Muscle of leg (tissue), 9 donors: Measurements from ENCODE around the gene PPP1R36. TPM values are rescaled to one million over a fixed set of nuclear protein-coding genes. Genes with fewer than 3 reads are reported as not detected.

Experiments
- polyA plus RNA-seq, 8 donors: library from polyadenylated mRNA; unstranded; fragments of 120-200 nt; gene quantifications; one replicate each; pipeline versions ENCODE4 v1.2.1 to v1.2.3, GENCODE V29; 2013; ENCODE audit warnings: inconsistent platforms in 1 of 8, low replicate concordance in 1 of 8; ENCODE audit not compliant: insufficient read length in 8 of 8, insufficient read depth in 1 of 8
- total RNA-seq: library from RNA; stranded (reverse); fragments of 120-200 nt; gene quantifications from one replicate; pipeline ENCODE4 v1.2.4, GENCODE V29; 2013

The PPP1R36 gene
- total and polyA plus RNA-seq, 9 donors, result 0.29 to 0.83 (median 0.45) TPM

Other genes with a start within 250 kb of the PPP1R36 start
- gene MTHFD1, start 161.6 kb upstream of the PPP1R36 start, total RNA-seq, result 21.2 TPM
- gene MTHFD1, start 161.6 kb upstream of the PPP1R36 start, polyA plus RNA-seq, result 10 to 100 TPM; 40.0 to 52.9 (median 46.9) TPM
- 0.27 TPM for gene AKAP5, start 84.5 kb upstream of the PPP1R36 start, total RNA-seq
- gene AKAP5, start 84.5 kb upstream of the PPP1R36 start, polyA plus RNA-seq, result under 1 TPM; 0.22 to 0.64 (median 0.55) TPM
- gene ZBTB25, start 46.1 kb upstream of the PPP1R36 start, total RNA-seq, result 6.1 TPM
- gene ZBTB25, start 46.1 kb upstream of the PPP1R36 start, polyA plus RNA-seq, result 1 to 10 TPM; 4.8 to 8.6 (median 7.2) TPM
- gene ZBTB1, start 45.2 kb upstream of the PPP1R36 start, total RNA-seq, result 34.8 TPM
- gene ZBTB1, start 45.2 kb upstream of the PPP1R36 start, polyA plus RNA-seq, result 10 to 100 TPM; 24.1 to 42.4 (median 31.7) TPM
- gene HSPA2, start 9.2 kb upstream of the PPP1R36 start, total RNA-seq, result 6.8 TPM
- 10 to 100 TPM in 2 of 8 donors, 1 to 10 TPM in 6; 7.6 to 34.4 (median 9.3) TPM for gene HSPA2, start 9.2 kb upstream of the PPP1R36 start, polyA plus RNA-seq
- gene PLEKHG3, start 154.5 kb downstream of the PPP1R36 start, total RNA-seq, result 24.7 TPM
- gene PLEKHG3, start 154.5 kb downstream of the PPP1R36 start, polyA plus RNA-seq, result 10 to 100 TPM; 17.6 to 34.3 (median 26.9) TPM